Measurements from ENCODE around the gene HELZ.
"Not testable (repeated sequence)": the region's sequence is repeated elsewhere in the genome, so short reads cannot be mapped to it uniquely, and the experiment has no call there.

HELZ gene

DNA sequence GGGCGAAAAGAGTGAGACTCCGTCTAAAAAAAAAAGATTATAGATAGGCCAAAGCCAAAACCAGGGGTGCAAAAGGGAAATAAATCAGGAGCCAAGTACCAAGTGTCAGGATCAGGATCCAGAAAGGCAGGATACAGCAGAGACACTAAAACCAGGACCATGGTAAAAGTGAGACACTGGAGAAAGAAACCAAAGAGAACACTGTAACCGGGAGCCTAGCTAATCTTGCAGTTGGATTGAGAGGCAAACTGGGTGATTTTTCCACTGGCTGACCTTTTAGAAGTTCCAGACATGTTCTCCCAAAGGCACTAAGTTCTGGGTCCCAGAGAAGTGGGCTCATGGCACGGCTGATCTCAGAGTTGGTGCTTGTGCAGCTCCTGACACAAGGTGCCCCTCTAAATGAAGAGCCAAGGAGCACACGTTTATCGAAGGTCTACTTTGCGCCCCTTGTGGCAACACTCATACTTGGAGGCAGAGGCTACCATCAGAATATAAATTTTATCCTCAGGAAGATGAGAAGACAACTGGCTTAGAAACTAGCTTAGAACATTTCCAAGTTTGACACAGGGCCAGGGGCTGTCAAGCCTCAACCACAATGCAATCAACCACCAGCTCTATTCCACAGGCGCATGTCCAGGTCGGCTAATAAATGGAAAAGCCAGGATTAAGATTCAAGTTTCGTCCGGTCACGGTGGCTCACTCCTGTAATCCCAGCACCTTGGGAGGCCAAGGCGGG lies 27.5 kb upstream of the HELZ start:
- no peak overlapping the region for H3K4me3 ChIP-seq (ENCODE audit: low read depth, low read length, poor library complexity, severe bottlenecking)
- H3F3A ChIP-seq (ENCODE audit: insufficient read depth, low read length): no peaks in the 10 kb centered on the region
- no peak for TF ChIP-seq EZH2 (IDR thresholded peaks at IDR 0.05; ENCODE audit: borderline replicate concordance, low read length)
- TF ChIP-seq, protein P1, sequence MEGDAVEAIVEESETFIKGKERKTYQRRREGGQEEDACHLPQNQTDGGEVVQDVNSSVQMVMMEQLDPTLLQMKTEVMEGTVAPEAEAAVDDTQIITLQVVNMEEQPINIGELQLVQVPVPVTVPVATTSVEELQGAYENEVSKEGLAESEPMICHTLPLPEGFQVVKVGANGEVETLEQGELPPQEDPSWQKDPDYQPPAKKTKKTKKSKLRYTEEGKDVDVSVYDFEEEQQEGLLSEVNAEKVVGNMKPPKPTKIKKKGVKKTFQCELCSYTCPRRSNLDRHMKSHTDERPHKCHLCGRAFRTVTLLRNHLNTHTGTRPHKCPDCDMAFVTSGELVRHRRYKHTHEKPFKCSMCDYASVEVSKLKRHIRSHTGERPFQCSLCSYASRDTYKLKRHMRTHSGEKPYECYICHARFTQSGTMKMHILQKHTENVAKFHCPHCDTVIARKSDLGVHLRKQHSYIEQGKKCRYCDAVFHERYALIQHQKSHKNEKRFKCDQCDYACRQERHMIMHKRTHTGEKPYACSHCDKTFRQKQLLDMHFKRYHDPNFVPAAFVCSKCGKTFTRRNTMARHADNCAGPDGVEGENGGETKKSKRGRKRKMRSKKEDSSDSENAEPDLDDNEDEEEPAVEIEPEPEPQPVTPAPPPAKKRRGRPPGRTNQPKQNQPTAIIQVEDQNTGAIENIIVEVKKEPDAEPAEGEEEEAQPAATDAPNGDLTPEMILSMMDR (IDR thresholded peaks at IDR 0.05; ENCODE audit: low read length): peak; percentile 70
- no peaks in the 10 kb centered on the region for H3K36me3 ChIP-seq (ENCODE audit: insufficient read depth, low read length)
- no peak overlapping the region for H3K27ac ChIP-seq (ENCODE audit: low read depth, low read length, poor library complexity, severe bottlenecking)
- H3K4me1 ChIP-seq (ENCODE audit: insufficient read depth, low read length, severe bottlenecking): no peaks in the 10 kb centered on the region
- no peak overlapping the region for H3K9ac ChIP-seq (ENCODE audit: low read length)
- H4K20me1 ChIP-seq (ENCODE audit: insufficient read depth, low read length): no peaks in the 10 kb centered on the region
- H2AFZ ChIP-seq (ENCODE audit: low read length): no peak overlapping the region
- H3K9me2 ChIP-seq (ENCODE audit: low read depth, low read length): no peaks in the 10 kb centered on the region
- H3K27me3 ChIP-seq (ENCODE audit: insufficient read depth, low read length): no peaks in the 10 kb centered on the region
- no peaks in the 10 kb centered on the region for H3K79me2 ChIP-seq (ENCODE audit: insufficient read depth, low read length)
- no peaks in the 10 kb centered on the region for H3K9me3 ChIP-seq (ENCODE audit: low read length)
- H3K4me2 ChIP-seq (ENCODE audit: low read length): no peak overlapping the region; the same call in 1 of the 2 replicates

- H3K79me2 ChIP-seq (ENCODE audit: insufficient read depth, low read length); H4K20me1 ChIP-seq (ENCODE audit: insufficient read depth, low read length); H3K9ac ChIP-seq (ENCODE audit: low read length); H3K4me1 ChIP-seq (ENCODE audit: insufficient read depth, low read length, severe bottlenecking); H3K4me3 ChIP-seq (ENCODE audit: low read depth, low read length, poor library complexity, severe bottlenecking); H3K36me3 ChIP-seq (ENCODE audit: insufficient read depth, low read length); H3K9me3 ChIP-seq (ENCODE audit: low read length); H3K4me2 ChIP-seq (ENCODE audit: low read length); H3K27me3 ChIP-seq (ENCODE audit: insufficient read depth, low read length); H3K9me2 ChIP-seq (ENCODE audit: low read depth, low read length); H3K27ac ChIP-seq (ENCODE audit: low read depth, low read length, poor library complexity, severe bottlenecking); H3F3A ChIP-seq (ENCODE audit: insufficient read depth, low read length); H2AFZ ChIP-seq (ENCODE audit: low read length): not testable (repeated sequence)
Measured at GRCh38 chr17:67271187-67271586, 26.2 kb upstream of the HELZ start.

DNA sequence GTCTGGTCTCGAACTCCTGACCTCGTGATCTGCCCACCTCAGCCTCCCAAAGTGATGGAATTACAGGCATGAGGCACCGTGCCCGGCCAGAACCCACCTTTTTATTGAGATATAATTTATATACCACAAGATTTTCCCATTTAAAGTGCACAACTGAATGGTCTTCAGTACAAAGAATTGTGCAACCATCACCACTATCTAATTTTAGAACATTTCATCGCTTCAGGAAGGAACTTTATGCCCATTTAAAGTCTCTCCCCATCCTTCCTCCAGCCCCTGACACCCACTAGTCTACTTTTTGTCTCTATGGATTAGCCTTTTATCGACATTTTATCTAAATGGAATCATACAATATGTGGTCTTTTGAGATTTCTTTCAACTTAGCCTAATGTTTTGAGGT lies 25.4 kb upstream of the HELZ start:
- H4K20me1 ChIP-seq (ENCODE audit: insufficient read depth, low read length): no peaks in the 10 kb centered on the region
- H3K36me3 ChIP-seq (ENCODE audit: insufficient read depth, low read length): no peaks in the 10 kb centered on the region; the same call in 1 of the 2 replicates
- H3K9me3 ChIP-seq (ENCODE audit: low read length): no peaks in the 10 kb centered on the region
- H3K4me3 ChIP-seq (ENCODE audit: low read depth, low read length, poor library complexity, severe bottlenecking): no peak overlapping the region
- H3K27ac ChIP-seq (ENCODE audit: low read depth, low read length, poor library complexity, severe bottlenecking): no peak overlapping the region
- H3K4me2 ChIP-seq (ENCODE audit: low read length): no peak overlapping the region
- H2AFZ ChIP-seq (ENCODE audit: low read length): no peak overlapping the region
- H3K27me3 ChIP-seq (ENCODE audit: insufficient read depth, low read length): no peaks in the 10 kb centered on the region
- no peaks in the 10 kb centered on the region for H3K9me2 ChIP-seq (ENCODE audit: low read depth, low read length)
- no peaks in the 10 kb centered on the region for H3F3A ChIP-seq (ENCODE audit: insufficient read depth, low read length)
- no peaks in the 10 kb centered on the region for H3K4me1 ChIP-seq (ENCODE audit: insufficient read depth, low read length, severe bottlenecking)
- H3K9ac ChIP-seq (ENCODE audit: low read length): no peak overlapping the region
- H3K79me2 ChIP-seq (ENCODE audit: insufficient read depth, low read length): no peaks in the 10 kb centered on the region
- TF ChIP-seq, protein P1 (IDR thresholded peaks at IDR 0.05; ENCODE audit: low read length): no peak
- TF ChIP-seq EZH2 (IDR thresholded peaks at IDR 0.05; ENCODE audit: borderline replicate concordance, low read length): no peak

- TF ChIP-seq, protein P1 (IDR thresholded peaks at IDR 0.05; ENCODE audit: low read length): no peak
- Histone ChIP-seq H3F3A (ENCODE audit: insufficient read depth, low read length) (no peaks in the 10 kb centered on the region), H3K4me2 (ENCODE audit: low read length) (no peak overlapping the region), H4K20me1 (ENCODE audit: insufficient read depth, low read length) (no peaks in the 10 kb centered on the region), H3K9me3 (ENCODE audit: low read length) (no peaks in the 10 kb centered on the region), H3K9ac (ENCODE audit: low read length) (no peak overlapping the region), H3K27me3 (ENCODE audit: insufficient read depth, low read length) (peaks cover 4% of the 10 kb centered on the region; the same call in 1 of the 2 replicates), H3K27ac (ENCODE audit: low read depth, low read length, poor library complexity, severe bottlenecking) (no peak overlapping the region), H3K4me3 (ENCODE audit: low read depth, low read length, poor library complexity, severe bottlenecking) (no peak overlapping the region), H3K79me2 (ENCODE audit: insufficient read depth, low read length) (no peaks in the 10 kb centered on the region), H3K4me1 (ENCODE audit: insufficient read depth, low read length, severe bottlenecking) (no peaks in the 10 kb centered on the region), H2AFZ (ENCODE audit: low read length) (no peak overlapping the region), H3K36me3 (ENCODE audit: insufficient read depth, low read length) (no peaks in the 10 kb centered on the region; the same call in 1 of the 2 replicates), H3K9me2 (ENCODE audit: low read depth, low read length) (no peaks in the 10 kb centered on the region)
Measured at GRCh38 chr17:67266496-67266895, 21.5 kb upstream of the HELZ start.

Measured in OCI-LY1 (cell line).